ENCODE measurements around the gene ANTKMT. TPM values are rescaled to one million over a fixed set of nuclear protein-coding genes. Genes with fewer than 3 reads are reported as not detected.

The ANTKMT gene
- total and polyA plus RNA-seq, 2 of the 8 experiments (the other 6 are each of a cell fraction or from before 2014, with no cell fraction given) = 26.5 to 26.6 TPM

DNA sequence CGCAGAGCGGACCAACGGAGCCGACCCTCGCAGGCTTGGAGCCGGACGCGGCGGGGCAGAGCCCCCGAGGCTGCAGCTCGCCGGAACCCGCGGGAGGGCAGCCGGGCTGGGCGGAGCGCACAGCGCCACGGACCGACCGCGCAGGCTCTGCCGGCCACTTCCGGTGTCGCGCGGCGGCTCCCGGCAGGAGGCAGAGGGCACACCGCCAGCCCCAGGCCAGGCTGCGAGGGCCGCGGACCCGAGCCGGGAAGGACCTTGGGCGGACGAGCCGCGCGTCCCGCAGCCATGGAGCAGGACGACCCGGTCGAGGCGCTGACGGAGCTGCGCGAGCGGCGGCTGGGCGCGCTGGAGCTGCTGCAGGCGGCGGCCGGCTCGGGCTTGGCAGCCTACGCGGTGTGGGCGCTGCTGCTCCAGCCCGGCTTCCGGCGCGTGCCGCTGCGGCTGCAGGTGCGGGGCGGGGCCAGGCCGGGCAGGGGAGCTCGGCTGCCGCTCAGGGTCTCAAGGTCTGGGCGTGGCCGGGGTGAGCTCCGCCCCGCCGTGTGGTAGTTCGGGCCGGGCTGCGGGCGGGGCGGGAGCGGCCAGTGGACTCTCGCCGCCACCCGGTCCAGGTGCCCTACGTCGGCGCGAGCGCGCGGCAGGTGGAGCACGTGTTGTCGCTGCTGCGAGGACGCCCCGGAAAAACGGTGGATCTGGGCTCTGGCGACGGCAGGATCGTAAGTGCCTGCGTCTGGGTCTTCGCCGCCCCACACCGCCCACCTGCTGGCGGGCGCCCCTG, at the start of gene ANTKMT (continued):
- TF ChIP-seq, protein P1, sequence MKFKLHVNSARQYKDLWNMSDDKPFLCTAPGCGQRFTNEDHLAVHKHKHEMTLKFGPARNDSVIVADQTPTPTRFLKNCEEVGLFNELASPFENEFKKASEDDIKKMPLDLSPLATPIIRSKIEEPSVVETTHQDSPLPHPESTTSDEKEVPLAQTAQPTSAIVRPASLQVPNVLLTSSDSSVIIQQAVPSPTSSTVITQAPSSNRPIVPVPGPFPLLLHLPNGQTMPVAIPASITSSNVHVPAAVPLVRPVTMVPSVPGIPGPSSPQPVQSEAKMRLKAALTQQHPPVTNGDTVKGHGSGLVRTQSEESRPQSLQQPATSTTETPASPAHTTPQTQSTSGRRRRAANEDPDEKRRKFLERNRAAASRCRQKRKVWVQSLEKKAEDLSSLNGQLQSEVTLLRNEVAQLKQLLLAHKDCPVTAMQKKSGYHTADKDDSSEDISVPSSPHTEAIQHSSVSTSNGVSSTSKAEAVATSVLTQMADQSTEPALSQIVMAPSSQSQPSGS (IDR thresholded peaks at IDR 0.05; ENCODE audit: low read length) = peak; percentile 21; the same call in 1 of the 2 replicates
- peak in 1 of 2 experiments; percentile 2; a peak in 1 of 4 replicates for TF ChIP-seq RAD21 (IDR thresholded peaks at IDR 0.05 in 1 of 2, conservative IDR thresholded peaks at IDR 0.05 in 1 of 2; ENCODE audit: low read depth in 2 of 2, low read length in 2 of 2)
- TF ChIP-seq SP4 (IDR thresholded peaks at IDR 0.05; ENCODE audit: low read length) = no peak
- peak in 1 of 2 experiments; percentile 74; a peak in 1 of 4 replicates for TF ChIP-seq SIN3A (conservative IDR thresholded peaks at IDR 0.05 in 1 of 2, IDR thresholded peaks at IDR 0.05 in 1 of 2; ENCODE audit: low read depth in 1 of 2, low read length in 2 of 2)
- TF ChIP-seq TCF12 (IDR thresholded peaks at IDR 0.05; ENCODE audit: low read depth, low read length) = no peak
- TF ChIP-seq, protein P2, sequence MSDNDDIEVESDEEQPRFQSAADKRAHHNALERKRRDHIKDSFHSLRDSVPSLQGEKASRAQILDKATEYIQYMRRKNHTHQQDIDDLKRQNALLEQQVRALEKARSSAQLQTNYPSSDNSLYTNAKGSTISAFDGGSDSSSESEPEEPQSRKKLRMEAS (IDR thresholded peaks at IDR 0.05) = peak; percentile 100
- TF ChIP-seq TAF1 (IDR thresholded peaks at IDR 0.05; ENCODE audit: low read depth, low read length) = peak; percentile 86
- TF ChIP-seq JUN (IDR thresholded peaks at IDR 0.05; ENCODE audit: low read depth, low read length) = no peak
- TF ChIP-seq NANOG (IDR thresholded peaks at IDR 0.05; ENCODE audit: insufficient read depth, low read depth, low read length, poor library complexity, severe bottlenecking) = no peak
- TF ChIP-seq HDAC6 (IDR thresholded peaks at IDR 0.05; ENCODE audit: low read depth, low read length) = no peak
- no peak for TF ChIP-seq CHD2 (IDR thresholded peaks at IDR 0.05; ENCODE audit: low read length)
- TF ChIP-seq, protein P3, sequence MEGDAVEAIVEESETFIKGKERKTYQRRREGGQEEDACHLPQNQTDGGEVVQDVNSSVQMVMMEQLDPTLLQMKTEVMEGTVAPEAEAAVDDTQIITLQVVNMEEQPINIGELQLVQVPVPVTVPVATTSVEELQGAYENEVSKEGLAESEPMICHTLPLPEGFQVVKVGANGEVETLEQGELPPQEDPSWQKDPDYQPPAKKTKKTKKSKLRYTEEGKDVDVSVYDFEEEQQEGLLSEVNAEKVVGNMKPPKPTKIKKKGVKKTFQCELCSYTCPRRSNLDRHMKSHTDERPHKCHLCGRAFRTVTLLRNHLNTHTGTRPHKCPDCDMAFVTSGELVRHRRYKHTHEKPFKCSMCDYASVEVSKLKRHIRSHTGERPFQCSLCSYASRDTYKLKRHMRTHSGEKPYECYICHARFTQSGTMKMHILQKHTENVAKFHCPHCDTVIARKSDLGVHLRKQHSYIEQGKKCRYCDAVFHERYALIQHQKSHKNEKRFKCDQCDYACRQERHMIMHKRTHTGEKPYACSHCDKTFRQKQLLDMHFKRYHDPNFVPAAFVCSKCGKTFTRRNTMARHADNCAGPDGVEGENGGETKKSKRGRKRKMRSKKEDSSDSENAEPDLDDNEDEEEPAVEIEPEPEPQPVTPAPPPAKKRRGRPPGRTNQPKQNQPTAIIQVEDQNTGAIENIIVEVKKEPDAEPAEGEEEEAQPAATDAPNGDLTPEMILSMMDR (IDR thresholded peaks at IDR 0.05; ENCODE audit: control extremely low read depth in 1 of 3, insufficient read depth in 1 of 3, low read depth in 1 of 3, low read length in 3 of 3) = 0 out of 4 replicates have a peak, but pooled peaks of 1 of the 3 experiments have one; percentile 10
- no peak for TF ChIP-seq EP300 (IDR thresholded peaks at IDR 0.05; ENCODE audit: borderline replicate concordance in 1 of 2, low read depth in 2 of 2, low read length in 2 of 2)
- TF ChIP-seq RXRA (IDR thresholded peaks at IDR 0.05; ENCODE audit: insufficient read depth, low read depth, low read length) = no peak
- no peak for TF ChIP-seq EGR1 (IDR thresholded peaks at IDR 0.05; ENCODE audit: borderline replicate concordance, low read depth, low read length)
- no peak for TF ChIP-seq CEBPB (IDR thresholded peaks at IDR 0.05; ENCODE audit: low read depth, low read length)
- TF ChIP-seq TEAD4 (IDR thresholded peaks at IDR 0.05; ENCODE audit: low read depth, low read length) = no peak
- no peak for TF ChIP-seq CTBP2 (IDR thresholded peaks at IDR 0.05; ENCODE audit: borderline replicate concordance, insufficient read depth, insufficient read length, low read length)
